NCI-H526 treated with DMSO at 0.1 percent for 48 hours (cell line): ENCODE measurements around the gene EIF6.
"Not testable (repeated sequence)": the region's sequence is repeated elsewhere in the genome, so short reads cannot be mapped to it uniquely, and the experiment has no call there.

Source experiments
- DNase-seq: peaks from one replicate; lab custom pipeline; 2025; lab: John Stamatoyannopoulos, UW

Gene EIF6

DNA sequence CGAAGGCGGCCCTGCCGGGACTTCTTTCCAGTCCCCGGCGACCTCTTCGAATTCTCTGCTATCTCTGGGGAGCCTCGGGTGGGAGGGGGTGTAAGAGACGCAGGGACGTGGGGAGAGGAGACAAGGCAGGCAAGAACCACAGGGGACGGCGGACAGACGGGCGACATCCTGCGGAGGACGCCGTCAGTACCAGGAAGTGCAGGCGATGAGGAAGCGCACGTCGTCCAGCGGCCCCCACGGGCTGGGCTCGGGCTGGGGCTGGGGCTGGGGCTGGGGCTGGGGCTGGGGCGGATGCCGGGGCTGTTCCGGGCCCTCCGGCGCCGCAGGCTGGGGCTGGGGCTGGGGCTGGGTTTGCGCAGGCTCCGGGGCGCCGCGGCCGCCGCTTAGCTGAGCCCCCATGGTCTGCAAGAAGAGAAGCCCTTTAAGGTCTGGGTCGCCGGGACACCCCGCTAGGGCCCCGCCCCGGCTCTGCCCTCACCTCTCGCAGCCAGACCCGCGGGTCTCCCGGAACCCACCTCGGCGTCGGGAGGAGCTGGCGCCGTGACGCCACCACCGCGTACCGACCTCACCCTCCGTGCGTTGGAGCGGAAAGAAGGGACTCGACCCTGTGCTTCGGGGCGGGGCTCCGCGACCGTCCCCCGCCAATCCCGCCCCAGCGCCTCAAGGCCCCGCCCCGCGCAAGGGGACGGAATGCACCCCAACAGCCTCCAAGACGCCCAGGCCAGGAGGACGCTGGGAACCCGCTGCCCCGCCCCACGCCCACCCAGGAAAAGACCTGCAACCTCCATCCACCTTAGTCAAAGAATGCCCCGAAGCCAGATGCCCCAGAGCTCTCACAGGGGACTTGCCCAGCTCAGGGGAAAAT is 6.8 kb downstream of the EIF6 start, which contains the start of gene MMP24OS:
MMP24OS (minus strand) TSS at position 592 of the 865 bp plus-strand sequence; CDS start at position 399, 193 bp downstream.
- peak; percentile 89 for DNase-seq

DNA sequence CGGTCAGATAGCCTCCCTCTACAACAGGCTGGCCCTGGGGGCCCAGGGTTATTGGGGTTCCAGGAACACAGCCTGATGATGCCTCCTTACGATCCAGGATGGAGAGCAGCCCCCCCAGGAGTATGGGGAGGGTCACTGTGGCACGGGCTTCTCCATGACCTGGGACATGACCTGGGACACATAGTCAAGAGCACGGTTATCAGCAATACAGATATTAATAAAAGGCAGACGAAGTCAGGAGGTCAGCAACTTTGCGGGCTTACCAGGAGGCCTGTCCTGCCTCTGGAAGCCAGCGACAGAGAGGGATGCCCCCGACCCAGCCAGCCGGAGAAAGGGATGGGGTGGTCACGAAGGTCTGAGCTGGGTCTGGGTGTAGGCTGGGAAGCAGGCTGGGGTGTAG is 7.4 kb downstream of the EIF6 start:
- no peak for DNase-seq

DNA sequence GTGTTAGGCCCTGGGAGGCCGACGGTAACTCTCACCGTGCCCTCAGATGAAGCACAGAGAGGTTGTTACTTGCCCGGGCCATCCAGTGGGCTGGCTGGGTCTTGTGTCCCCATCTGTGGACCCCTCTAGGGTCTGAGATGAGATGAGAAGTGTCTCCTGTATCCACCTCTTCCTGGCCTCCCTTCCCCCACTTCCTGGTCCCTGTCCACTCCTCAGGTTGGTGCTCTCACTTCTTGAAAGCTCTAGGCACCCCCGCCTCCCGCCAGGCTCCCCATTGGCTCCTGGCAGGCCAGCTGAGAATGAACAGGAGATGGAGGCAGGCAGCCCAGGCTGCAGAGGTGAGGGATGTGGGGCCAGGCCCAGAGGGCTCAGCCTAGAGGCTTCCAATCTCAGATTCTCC is 8.2 kb downstream of the EIF6 start:
- DNase-seq, result no peak

- DNase-seq, result no peak
Measured at GRCh38 chr20:35275741-35276251, 8.8 kb downstream of the EIF6 start.

DNA sequence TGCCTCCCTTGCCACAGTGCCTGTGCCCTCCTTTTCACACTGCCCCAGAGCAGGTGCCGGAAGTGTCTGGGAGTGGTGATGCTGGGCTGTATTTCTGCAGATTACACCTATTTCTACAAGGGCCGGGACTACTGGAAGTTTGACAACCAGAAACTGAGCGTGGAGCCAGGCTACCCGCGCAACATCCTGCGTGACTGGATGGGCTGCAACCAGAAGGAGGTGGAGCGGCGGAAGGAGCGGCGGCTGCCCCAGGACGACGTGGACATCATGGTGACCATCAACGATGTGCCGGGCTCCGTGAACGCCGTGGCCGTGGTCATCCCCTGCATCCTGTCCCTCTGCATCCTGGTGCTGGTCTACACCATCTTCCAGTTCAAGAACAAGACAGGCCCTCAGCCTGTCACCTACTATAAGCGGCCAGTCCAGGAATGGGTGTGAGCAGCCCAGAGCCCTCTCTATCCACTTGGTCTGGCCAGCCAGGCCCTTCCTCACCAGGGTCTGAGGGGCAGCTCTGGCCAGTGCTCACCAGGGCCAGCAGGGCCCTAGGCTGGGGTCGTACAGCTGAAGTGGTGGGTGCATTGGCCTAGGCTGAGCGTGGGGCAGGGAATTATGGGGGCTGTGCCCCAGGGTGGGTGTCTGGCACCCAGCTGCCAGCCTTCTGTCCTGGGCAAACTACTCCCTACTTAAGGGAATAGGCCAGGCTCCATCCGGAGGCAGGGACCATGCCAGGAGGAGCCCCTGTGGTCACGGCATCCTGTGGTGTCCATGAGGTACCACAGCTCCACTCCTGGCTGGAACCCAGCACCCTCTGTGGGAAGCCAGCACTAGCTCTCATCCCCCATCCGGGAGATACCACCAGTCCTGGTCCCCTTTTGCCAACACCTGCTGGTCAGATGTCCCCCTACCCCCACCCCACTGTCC is 10.1 kb downstream of the EIF6 start:
- no peak for DNase-seq

DNA sequence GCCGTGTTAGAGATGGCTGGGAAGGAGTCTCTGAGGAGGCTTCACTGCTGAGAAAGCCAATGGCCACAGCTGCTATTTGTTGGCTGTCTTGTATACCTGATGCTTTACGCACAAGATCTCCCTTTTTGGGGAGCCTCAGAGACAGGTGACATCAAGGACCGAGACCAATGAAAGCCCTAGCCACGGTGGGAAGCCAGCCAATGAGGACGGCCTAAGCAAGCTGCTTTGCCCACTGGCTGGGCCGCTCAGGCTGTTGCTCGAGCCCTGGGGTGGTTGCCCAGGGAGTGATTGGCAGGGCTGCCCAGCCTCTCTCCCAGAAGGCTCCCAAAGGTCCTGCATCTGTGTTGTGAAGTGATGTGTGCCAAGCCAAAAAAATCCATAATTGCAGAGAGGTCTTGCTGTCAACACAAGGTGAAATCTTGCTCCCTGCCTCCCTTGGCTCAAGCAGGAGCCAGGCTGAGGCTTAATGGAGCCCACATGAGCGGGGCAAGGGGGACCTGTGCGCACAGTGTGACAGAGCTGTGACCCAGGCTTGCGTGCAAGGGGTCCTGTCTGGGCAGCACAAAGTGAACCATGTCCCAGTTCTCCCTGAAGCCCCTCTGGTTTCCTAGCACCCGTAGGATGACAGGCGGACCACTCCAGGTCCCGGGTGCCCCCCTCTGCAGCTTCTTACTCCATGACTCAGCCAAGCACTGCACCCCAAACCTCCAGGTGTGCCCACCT is 11.0 kb downstream of the EIF6 start:
- peak; percentile 37 for DNase-seq

DNA sequence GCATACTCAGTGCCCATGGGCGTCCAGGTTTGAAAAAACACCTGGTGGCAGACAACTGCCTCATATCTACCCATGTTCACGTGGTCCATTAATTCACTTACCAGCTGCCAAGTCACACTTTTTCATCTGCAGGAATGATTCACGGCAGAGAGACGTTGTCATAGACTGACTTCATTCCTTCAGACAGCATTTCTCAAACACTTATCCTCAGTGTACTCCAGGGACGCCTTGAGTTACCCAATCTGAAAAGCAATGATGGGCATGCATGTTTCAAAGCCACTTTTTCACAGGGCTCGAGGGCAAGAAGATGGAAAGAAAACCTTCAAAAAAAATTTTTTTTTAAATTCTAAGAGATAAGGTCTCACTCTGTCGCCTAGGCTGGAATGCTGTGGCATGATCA is 12.7 kb downstream of the EIF6 start:
- DNase-seq, result no peak

- peak; percentile 49 for DNase-seq
Measured at GRCh38 chr20:35271073-35271882, 13.3 kb downstream of the EIF6 start.

- DNase-seq, result no peak
Measured at GRCh38 chr20:35270021-35270902, 14.3 kb downstream of the EIF6 start.

- peak; percentile 34 for DNase-seq
Measured at GRCh38 chr20:35269055-35269781, 15.4 kb downstream of the EIF6 start.

DNA sequence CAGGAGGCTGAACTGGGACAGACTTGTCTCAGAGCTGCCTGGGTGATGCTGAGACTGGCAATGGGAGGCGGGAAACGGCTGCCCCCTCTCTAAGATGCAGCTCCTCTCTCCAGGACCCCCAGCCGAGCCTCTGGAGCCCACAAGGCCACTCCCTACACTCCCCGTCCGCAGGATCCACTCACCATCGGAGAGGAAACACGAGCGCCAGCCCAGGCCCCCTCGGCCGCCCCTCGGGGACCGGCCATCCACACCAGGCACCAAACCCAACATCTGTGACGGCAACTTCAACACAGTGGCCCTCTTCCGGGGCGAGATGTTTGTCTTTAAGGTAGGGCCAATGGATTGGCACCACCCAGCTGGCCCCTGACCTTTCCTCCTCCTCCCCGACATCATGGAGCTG is 17.5 kb downstream of the EIF6 start:
- no peak for DNase-seq

- no peak for DNase-seq
Measured at GRCh38 chr20:35264755-35265154, 19.8 kb downstream of the EIF6 start.

DNA sequence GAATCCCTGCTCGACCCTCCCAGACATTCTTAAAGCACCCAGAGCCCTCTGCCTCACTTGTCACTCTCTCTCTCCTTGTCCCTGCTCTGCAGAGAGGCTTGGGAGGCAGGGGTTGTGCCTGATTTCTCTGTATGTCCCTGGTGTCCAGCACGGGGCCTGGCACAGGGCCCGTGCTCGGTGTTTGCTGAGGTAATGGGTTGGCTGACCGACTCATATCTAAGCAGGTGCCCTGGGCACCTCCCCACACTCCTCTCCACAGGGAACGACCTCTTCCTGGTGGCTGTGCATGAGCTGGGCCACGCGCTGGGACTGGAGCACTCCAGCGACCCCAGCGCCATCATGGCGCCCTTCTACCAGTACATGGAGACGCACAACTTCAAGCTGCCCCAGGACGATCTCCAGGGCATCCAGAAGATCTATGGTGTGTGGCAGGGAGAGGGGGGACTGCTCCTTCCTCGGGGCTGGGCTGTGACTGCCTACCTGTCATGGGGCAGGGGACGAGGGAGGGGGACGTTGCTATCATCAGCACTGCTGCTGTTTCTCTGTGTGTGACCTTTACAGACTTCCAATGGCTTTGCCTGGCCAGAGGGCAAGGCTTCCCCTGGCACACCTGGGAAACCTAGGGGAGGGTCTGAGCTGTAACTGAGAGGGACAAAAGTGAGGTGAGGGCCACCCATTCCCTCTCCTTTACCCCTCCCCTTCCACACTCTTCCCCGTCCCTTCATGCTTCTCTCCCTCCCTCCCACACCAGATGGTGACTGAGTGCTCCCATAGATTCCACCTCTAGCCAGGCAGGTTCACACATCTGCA is 20.8 kb downstream of the EIF6 start:
- no peak for DNase-seq

DNA sequence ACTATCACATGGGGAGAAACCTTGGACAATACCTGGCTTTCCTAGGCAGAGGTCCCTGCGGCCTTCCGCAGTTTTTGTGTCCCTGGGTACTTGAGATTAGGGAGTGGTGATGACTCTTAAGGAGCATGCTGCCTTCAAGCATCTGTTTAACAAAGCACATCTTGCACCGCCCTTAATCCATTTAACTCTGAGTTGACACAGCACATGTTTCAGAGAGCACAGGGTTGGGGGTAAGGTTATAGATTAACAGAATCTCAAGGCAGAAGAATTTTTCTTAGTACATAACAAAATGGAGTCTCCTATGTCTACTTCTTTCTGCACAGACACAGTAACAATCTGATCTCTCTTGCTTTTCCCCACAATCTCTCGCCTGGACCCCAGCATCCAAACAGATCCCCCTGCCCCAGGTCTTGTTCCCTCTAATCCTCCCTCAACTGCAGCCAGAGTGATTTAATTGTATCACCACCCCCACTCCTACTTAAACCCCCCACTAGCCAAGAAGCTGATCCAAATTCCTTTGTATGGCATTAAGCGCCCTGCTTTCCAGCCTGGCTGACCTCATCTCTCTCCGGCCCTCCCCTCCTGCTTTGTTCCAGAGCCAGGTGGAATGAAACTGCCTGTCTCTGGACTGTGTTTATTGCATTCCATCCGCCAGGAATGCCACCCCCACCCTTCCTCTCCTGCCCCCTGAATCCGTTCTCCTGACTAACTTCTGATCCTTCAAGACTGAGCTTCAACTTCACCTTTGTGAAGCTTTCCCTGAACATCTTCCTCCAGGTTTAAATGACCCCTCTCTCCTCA is 21.6 kb downstream of the EIF6 start:
- not testable (repeated sequence) for DNase-seq

DNA sequence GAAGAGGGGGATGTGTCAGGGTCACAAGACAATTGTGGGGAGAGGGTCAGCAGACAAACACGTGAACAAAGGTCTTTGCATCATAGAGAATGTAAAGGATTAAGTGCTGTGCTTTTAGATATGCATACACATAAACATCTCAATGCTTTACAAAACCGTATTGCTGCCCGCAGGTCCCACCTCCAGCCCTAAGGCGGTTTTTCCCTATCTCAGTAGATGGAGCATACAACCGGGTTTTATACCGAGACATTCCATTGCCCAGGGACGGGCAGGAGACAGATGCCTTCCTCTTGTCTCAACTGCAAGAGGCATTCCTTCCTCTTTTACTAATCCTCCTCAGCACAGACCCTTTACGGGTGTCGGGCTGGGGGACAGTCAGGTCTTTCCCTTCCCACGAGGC is 22.3 kb downstream of the EIF6 start:
- DNase-seq, result not testable (repeated sequence)

- no peak for DNase-seq
Measured at GRCh38 chr20:35260426-35260825, 24.1 kb downstream of the EIF6 start.

DNA sequence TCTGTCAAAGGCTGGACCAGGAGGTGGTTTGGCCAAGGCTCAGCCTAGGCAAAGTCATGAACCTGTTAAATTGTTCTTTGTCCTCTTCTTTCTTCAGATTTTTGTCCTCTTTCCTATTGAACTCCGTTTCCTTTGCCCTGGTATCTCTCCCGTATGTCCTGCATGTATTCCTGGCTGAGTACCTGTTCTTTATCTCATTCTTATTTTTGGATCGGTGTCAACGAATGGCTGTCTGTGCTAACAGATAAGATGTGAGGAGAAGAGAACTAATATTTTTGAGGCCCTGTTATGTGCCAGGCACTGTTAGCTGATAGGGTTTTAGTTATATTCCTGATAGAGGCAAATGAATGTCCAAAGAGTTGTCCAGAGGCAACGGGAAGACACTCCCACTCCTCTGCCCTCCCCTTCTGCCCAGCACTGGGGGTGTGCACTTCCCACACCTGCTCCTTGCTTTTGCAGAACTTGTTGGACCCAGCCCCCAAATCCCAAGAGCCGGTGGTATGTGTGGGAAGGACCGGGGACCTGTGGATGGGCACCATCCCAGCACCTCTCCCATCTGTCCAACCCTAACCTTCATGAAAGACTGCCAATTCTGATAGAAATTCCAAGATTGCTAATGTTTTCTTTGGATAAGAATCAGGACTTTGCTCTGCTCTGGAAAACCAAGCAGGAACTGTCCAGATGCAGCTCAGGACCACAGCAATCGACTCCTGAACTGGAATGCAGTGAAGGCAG is 27.2 kb downstream of the EIF6 start:
- no peak for DNase-seq
